ENCODE measurements around the gene HIKESHI. TPM values are rescaled to one million over a fixed set of nuclear protein-coding genes. Genes with fewer than 3 reads are reported as not detected.

HIKESHI gene
- total RNA-seq, 1 experiment from 2014 or later, result 38.2 TPM

DNA sequence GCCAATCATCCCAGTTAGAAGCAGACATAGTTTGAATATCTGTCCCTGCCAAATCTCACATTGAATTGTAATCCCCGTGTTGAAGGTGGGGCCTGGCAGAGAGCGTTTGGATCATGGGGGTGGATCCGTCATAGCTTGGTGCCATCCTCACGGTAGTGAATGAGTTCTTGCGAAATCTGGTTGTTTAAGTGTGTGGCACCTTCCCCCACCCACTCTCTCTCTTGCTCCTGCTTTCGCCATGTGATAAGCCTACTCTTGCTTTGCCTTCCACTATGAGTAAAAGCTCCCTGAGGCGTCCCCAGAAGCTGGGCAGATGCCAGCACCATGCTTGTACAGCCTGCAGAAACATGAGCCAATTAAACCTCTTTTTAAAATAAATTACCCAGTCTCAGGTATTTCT lies 67.6 kb downstream of the HIKESHI start:
- Histone ChIP-seq H3K9me3 (ENCODE audit: control insufficient read depth in 1 of 2, insufficient read depth in 1 of 2, low read depth in 1 of 2, low read length in 2 of 2) (peaks cover 0 to 3% of the 10 kb centered on the region in 2 experiments; a peak in 1 of 4 replicates), H3K4me2 (ENCODE audit: low read length) (no peak overlapping the region), H2AFZ (ENCODE audit: low read depth, low read length, poor library complexity, severe bottlenecking) (no peak overlapping the region), H3K27me3 (ENCODE audit: insufficient read depth, low read length) (no peaks in the 10 kb centered on the region), H4K20me1 (ENCODE audit: insufficient read depth) (no peaks in the 10 kb centered on the region), H3K79me2 (ENCODE audit: insufficient read depth, low read length) (no peaks in the 10 kb centered on the region), H3K9ac (ENCODE audit: low read length) (no peak overlapping the region), H3K9me2 (ENCODE audit: insufficient read depth) (no peaks in the 10 kb centered on the region), H3K4me3 (replicated peaks in 1 of 2; ENCODE audit: low read depth in 1 of 2, low read length in 2 of 2) (no peak overlapping the region), H3K36me3 (ENCODE audit: control insufficient read depth in 1 of 2, insufficient read depth in 2 of 2, low read length in 2 of 2) (no peaks in the 10 kb centered on the region), H3K4me1 (ENCODE audit: control insufficient read depth in 1 of 2, insufficient read depth in 2 of 2, low read length in 2 of 2) (peaks cover 0 to 9% of the 10 kb centered on the region in 2 experiments; a peak in 2 of 4 replicates), H3K27ac (ENCODE audit: low read depth, low read length) (no peak overlapping the region)
- ChIA-PET RAD21 (ENCODE audit: low non-redundant PET in 1 of 2, low total read pairs in 2 of 2, uncharacterized antibody in 2 of 2, unreplicated experiment in 2 of 2) (no interaction called here), POLR2A (no interaction called here), CTCF (interaction anchor here (1.6 kb wide), 1 partner anchor 9 kb away, joined by 7 read pairs; no protein-coding TSS in a partner anchor)
- DNase-seq (ENCODE audit: low read depth, low spot score) (no peak), ATAC-seq (no peak)
- intact Hi-C loops (cut with micrococcal nuclease), result no loop called here
- TF ChIP-seq SRF (IDR thresholded peaks at IDR 0.05; ENCODE audit: low read depth) (no peak), EGR1 (IDR thresholded peaks at IDR 0.05; ENCODE audit: low read depth) (no peak), RAD21 (IDR thresholded peaks at IDR 0.05; ENCODE audit: low read depth) (no peak), YY1 (IDR thresholded peaks at IDR 0.05; ENCODE audit: extremely low read depth, insufficient replicate concordance, low read depth, low read length) (no peak), ZNF274 (IDR thresholded peaks at IDR 0.05; ENCODE audit: low read depth, low read length) (no peak)
- TF ChIP-seq, protein P1, sequence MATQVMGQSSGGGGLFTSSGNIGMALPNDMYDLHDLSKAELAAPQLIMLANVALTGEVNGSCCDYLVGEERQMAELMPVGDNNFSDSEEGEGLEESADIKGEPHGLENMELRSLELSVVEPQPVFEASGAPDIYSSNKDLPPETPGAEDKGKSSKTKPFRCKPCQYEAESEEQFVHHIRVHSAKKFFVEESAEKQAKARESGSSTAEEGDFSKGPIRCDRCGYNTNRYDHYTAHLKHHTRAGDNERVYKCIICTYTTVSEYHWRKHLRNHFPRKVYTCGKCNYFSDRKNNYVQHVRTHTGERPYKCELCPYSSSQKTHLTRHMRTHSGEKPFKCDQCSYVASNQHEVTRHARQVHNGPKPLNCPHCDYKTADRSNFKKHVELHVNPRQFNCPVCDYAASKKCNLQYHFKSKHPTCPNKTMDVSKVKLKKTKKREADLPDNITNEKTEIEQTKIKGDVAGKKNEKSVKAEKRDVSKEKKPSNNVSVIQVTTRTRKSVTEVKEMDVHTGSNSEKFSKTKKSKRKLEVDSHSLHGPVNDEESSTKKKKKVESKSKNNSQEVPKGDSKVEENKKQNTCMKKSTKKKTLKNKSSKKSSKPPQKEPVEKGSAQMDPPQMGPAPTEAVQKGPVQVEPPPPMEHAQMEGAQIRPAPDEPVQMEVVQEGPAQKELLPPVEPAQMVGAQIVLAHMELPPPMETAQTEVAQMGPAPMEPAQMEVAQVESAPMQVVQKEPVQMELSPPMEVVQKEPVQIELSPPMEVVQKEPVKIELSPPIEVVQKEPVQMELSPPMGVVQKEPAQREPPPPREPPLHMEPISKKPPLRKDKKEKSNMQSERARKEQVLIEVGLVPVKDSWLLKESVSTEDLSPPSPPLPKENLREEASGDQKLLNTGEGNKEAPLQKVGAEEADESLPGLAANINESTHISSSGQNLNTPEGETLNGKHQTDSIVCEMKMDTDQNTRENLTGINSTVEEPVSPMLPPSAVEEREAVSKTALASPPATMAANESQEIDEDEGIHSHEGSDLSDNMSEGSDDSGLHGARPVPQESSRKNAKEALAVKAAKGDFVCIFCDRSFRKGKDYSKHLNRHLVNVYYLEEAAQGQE (IDR thresholded peaks at IDR 0.05; ENCODE audit: low read depth), result no peak
- BruUV-seq (replicated peaks), result no TSS peak
